Mesothelial cell of epicardium (in vitro differentiated cells): ENCODE results near the gene CSMD2. TPM values are rescaled to one million over a fixed set of nuclear protein-coding genes. Genes with fewer than 3 reads are reported as not detected.

Experiments
- DNase-seq, 2 experiments: peaks; one replicate each; pipeline ENCODE4 v3.0.0; 2021; ENCODE audit warnings: low spot score in 2 of 2; ENCODE audit not compliant: unreplicated experiment in 2 of 2
- H3K27ac Mint-ChIP-seq: 2 replicates; pipeline ENCODE4 v1.8.0; 2021; ENCODE audit warnings: mixed read lengths
- H3K27me3 Mint-ChIP-seq: 2 replicates; pipeline ENCODE4 v1.8.0; 2021; ENCODE audit warnings: low read depth, mixed read lengths
- H3K36me3 Mint-ChIP-seq: 2 replicates; pipeline ENCODE4 v1.8.0; 2021; ENCODE audit warnings: mixed read lengths
- H3K4me1 Mint-ChIP-seq: 2 replicates; pipeline ENCODE4 v1.8.0; 2021; ENCODE audit warnings: mixed read lengths
- H3K4me3 Mint-ChIP-seq: 2 replicates; pipeline ENCODE4 v1.8.0; 2021; ENCODE audit warnings: mild to moderate bottlenecking, moderate library complexity, mixed read lengths
- H3K9me3 Mint-ChIP-seq: 2 replicates; pipeline ENCODE4 v1.8.0; 2021; ENCODE audit warnings: mixed read lengths
- CTCF ChIP-seq: fragments of 200-600 bp; sonication (generic); IDR thresholded peaks from one replicate; pipeline ENCODE4 v1.5.0; 2021; ENCODE audit warnings: antibody characterized with exemption; ENCODE audit not compliant: unreplicated experiment
- total RNA-seq: library from RNA; stranded (reverse); gene quantifications from 3 replicates; pipeline ENCODE4 v1.2.1, GENCODE V29; 2021

Gene CSMD2
- total RNA-seq, 1 donor from 2014 or later = 1.9 TPM

- Mint-ChIP-seq H3K4me3 (no peak overlapping the region), H3K27me3 (peaks cover 32% of the 10 kb centered on the region), H3K9me3 (no peaks in the 10 kb centered on the region), H3K4me1 (no peaks in the 10 kb centered on the region), H3K27ac (no peak overlapping the region), H3K36me3 (no peaks in the 10 kb centered on the region)
- TF ChIP-seq CTCF = no peak
- no peak for DNase-seq
These were observed 555.3 kb downstream of the CSMD2 start for GRCh38 chr1:33609739-33610138.

- DNase-seq = no peak
- Mint-ChIP-seq H3K27me3 (peaks cover 32% of the 10 kb centered on the region), H3K4me1 (no peaks in the 10 kb centered on the region), H3K9me3 (no peaks in the 10 kb centered on the region), H3K36me3 (no peaks in the 10 kb centered on the region), H3K4me3 (no peak overlapping the region), H3K27ac (no peak overlapping the region)
- TF ChIP-seq CTCF = no peak
These were observed 556.1 kb downstream of the CSMD2 start for GRCh38 chr1:33608825-33609400.

GRCh38 chr1:33607444-33608005, 557.5 kb downstream of the CSMD2 start:
- Mint-ChIP-seq H3K27me3 (peaks cover 30% of the 10 kb centered on the region), H3K27ac (no peak overlapping the region), H3K4me1 (no peaks in the 10 kb centered on the region), H3K9me3 (no peaks in the 10 kb centered on the region), H3K4me3 (no peak overlapping the region), H3K36me3 (no peaks in the 10 kb centered on the region)
- TF ChIP-seq CTCF = no peak
- DNase-seq = no peak

GRCh38 chr1:33606272-33606671, 558.8 kb downstream of the CSMD2 start:
- Mint-ChIP-seq H3K4me1 (no peaks in the 10 kb centered on the region), H3K36me3 (no peaks in the 10 kb centered on the region), H3K27me3 (peaks cover 39% of the 10 kb centered on the region), H3K4me3 (no peak overlapping the region), H3K27ac (no peak overlapping the region), H3K9me3 (no peaks in the 10 kb centered on the region)
- no peak for DNase-seq
- TF ChIP-seq CTCF = no peak

- no peaks in the 10 kb centered on the region for H3K4me1 Mint-ChIP-seq
- no peaks in the 10 kb centered on the region for H3K36me3 Mint-ChIP-seq
- peaks cover 62% of the 10 kb centered on the region for H3K27me3 Mint-ChIP-seq
- no peaks in the 10 kb centered on the region for H3K9me3 Mint-ChIP-seq
- no peak overlapping the region for H3K27ac Mint-ChIP-seq
- no peak for TF ChIP-seq CTCF
- no peak overlapping the region for H3K4me3 Mint-ChIP-seq
- DNase-seq = no peak
These were observed 562.8 kb downstream of the CSMD2 start for GRCh38 chr1:33602271-33602670.

- H3K36me3 Mint-ChIP-seq = no peaks in the 10 kb centered on the region
- H3K4me3 Mint-ChIP-seq = no peak overlapping the region
- H3K9me3 Mint-ChIP-seq = no peaks in the 10 kb centered on the region
- no peak for DNase-seq
- no peak for TF ChIP-seq CTCF
- no peak overlapping the region for H3K27ac Mint-ChIP-seq
- peaks cover 65% of the 10 kb centered on the region for H3K27me3 Mint-ChIP-seq
- H3K4me1 Mint-ChIP-seq = peaks cover 2% of the 10 kb centered on the region
These were observed 563.3 kb downstream of the CSMD2 start for GRCh38 chr1:33601751-33602150.
